GM12865 (cell line): ENCODE data around the gene LRFN2.

Source experiments
- DNase-seq: peaks from one replicate; pipeline ENCODE4 v3.0.0; 2010; ENCODE audit warnings: low read depth
- H3K4me3 ChIP-seq: 2 replicates; pipeline ENCODE4 v1.5.1; 2011; ENCODE audit warnings: mild to moderate bottlenecking, low read depth, low read length, control low read depth
- TF ChIP-seq, protein P1 (sequence below): IDR thresholded peaks from 2 replicates; pipeline ENCODE4 v1.5.1; 2011; ENCODE audit warnings: low read length, control low read depth, low read depth, inconsistent platforms; ENCODE audit not compliant: insufficient read depth; ENCODE audit errors: missing control alignments

LRFN2 gene

DNA sequence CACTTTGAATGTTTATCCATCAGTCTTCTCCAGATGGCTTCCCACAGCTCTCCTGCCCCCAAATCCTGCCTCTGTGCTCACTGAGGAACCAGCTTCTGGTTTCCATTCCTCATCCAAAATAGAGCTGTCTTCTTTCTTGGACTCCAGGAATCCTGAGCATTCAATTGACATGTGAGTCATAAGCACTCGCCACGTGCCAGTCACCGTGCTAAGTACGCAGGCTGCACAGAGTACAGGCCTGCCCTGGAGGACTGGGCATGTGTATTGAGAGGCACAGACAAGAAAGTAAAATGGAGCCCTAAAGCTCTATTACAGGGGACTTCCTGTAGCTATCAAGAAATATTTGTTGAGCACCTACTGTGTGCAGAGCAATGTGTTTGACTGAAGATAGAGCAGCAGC is 39.7 kb upstream of the LRFN2 start:
- H3K4me3 ChIP-seq, result no peak overlapping the region
- TF ChIP-seq, protein P1, sequence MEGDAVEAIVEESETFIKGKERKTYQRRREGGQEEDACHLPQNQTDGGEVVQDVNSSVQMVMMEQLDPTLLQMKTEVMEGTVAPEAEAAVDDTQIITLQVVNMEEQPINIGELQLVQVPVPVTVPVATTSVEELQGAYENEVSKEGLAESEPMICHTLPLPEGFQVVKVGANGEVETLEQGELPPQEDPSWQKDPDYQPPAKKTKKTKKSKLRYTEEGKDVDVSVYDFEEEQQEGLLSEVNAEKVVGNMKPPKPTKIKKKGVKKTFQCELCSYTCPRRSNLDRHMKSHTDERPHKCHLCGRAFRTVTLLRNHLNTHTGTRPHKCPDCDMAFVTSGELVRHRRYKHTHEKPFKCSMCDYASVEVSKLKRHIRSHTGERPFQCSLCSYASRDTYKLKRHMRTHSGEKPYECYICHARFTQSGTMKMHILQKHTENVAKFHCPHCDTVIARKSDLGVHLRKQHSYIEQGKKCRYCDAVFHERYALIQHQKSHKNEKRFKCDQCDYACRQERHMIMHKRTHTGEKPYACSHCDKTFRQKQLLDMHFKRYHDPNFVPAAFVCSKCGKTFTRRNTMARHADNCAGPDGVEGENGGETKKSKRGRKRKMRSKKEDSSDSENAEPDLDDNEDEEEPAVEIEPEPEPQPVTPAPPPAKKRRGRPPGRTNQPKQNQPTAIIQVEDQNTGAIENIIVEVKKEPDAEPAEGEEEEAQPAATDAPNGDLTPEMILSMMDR, result no peak
- DNase-seq, result no peak

DNA sequence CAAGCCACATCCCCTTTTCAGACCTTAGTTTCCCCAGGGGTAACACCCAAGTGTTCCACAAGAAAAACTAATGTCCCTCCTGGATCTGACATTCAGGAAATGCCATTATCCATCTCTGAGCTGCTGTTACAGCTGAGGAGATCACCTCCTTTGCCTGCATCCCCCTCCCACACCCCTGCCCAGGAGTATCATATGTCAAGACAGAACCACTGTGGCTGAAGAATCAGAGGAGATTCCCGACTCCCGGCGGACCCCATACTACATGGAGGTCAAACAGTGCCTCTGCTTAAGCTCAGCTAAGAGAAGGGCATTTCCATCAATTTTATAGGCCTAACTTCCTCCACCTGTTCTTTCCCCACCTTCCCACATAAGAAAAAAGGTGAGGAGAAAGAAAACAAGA is 36.8 kb upstream of the LRFN2 start:
- no peak overlapping the region for H3K4me3 ChIP-seq
- TF ChIP-seq, protein P1, result no peak
- no peak for DNase-seq

DNA sequence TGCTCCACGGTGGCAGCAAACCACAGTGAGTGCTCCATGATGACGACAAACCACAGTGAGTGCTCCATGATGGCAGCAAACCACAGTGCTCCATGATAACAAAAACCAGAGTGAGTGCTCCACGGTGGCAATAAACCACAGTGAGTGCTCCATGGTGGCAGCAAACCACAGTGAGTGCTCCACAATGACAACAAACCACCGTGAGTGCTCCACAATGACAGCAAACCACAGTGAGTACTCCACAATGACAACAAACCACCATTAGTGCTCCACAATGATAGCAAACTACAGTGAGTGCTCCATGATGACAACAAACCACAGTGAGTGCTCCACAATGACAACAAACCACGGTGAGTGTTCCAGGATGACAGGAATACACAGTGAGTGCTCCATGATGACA is 36.0 kb upstream of the LRFN2 start:
- TF ChIP-seq, protein P1, result no peak
- no peak for DNase-seq
- no peak overlapping the region for H3K4me3 ChIP-seq

DNA sequence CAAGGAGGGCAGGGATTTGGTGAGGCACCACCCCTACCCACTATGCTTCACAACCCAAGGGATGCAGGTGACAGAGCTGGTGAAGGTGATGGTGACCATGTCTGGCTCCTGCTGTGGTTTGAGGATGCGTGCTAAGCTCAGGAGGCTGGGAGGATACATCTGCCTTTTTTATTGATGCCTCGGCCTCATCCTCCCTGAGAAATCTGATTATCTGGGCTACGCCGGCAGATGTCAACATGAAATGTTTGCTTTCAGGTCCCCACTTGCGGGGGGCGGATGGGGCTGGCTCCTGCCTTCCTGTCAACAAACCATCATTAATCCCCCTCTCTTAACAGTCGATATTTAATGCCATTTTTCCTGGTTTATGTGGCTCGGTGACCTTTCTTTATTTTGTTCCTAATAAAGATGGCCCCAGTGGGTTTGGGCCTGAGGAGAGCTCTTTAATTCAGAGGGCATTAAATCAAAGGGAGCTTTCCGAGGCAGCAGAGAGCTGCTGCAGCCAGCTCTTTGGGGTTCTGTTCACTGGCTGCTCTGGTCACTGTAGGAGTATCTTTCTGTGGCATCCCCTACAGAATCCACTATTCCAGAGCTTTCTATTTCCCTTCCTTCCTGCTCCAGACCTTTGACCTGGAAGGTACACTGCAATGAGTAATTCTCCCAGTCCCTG is 33.5 kb upstream of the LRFN2 start:
- DNase-seq, result no peak
- TF ChIP-seq, protein P1, result no peak
- no peak overlapping the region for H3K4me3 ChIP-seq

DNA sequence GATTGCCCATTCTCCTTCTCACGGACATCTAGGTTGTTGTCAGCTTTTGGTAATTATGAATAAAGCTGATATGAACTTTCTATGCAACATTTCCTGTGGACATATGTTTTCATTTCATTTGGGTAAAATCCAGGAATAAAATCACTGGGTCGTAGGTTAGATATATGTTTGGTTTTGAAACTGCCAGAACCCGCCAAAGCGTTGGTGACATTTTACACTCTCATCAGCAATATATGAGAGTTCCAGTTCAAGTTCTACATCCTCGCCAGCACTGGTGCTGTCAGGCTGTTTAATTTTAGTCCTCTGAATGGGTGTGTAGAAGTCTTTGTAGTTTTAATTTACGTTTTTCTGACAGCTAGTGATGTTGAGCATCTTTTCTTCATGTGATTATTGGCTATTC is 27.5 kb upstream of the LRFN2 start:
- TF ChIP-seq, protein P1, result no peak
- H3K4me3 ChIP-seq, result no peak overlapping the region
- DNase-seq, result no peak

DNA sequence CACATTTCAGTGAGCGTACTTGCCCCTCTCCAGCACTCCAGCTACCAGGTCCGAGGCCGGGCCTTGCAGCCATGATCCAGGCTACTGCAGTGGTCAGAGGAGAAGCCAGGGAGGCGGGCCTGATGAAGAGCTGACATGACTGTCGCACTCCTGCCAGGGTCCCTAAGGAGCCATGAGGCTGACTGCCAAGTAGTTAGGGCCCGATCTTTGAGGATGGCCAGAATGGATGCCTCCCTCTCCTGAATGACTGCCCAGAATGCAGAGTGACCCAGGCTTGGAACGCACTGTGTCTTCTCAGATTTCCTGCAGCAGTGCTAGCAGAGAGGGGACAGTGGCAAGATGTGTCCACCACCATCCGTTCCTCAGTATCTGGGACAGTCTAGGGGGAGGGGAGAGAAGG is 24.7 kb upstream of the LRFN2 start:
- no peak overlapping the region for H3K4me3 ChIP-seq
- TF ChIP-seq, protein P1, result no peak
- no peak for DNase-seq

DNA sequence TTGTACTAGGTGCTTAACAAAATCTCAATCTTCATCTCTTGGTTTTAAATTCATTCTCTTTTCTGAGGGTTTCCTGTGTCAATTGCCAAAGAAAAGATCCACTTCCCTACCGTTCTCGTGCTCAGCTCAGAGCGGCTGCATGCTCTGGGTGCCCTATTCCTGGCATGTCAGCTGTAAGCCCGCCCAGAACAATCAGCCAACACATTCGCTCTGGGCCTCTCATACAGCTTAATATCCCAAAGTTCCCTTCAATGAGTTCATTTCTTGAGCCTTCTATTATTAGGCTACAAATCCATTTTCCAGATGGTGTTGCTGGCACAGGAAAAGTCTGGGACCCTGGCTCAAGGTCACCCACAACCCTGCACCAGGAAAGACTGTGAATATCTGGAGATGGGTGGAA is 24.3 kb upstream of the LRFN2 start:
- no peak for DNase-seq
- TF ChIP-seq, protein P1, result no peak
- no peak overlapping the region for H3K4me3 ChIP-seq
